Testis (tissue), 3 donors: ENCODE results near the gene NARS2. TPM values are rescaled to one million over a fixed set of nuclear protein-coding genes. Genes with fewer than 3 reads are reported as not detected.

Experiments
- DNase-seq: peaks from one replicate; pipeline ENCODE4 v3.0.0-alpha.2; 2019
- H3K27ac ChIP-seq, 2 donors: fragments of 200-600 bp; sonication (generic); one replicate each; pipeline ENCODE4 v1.5.1; 2019
- H3K27me3 ChIP-seq: fragments of 200-600 bp; sonication (generic); one replicate; pipeline ENCODE4 v1.5.1; 2019
- H3K36me3 ChIP-seq: fragments of 200-600 bp; sonication (generic); one replicate; pipeline ENCODE4 v1.5.1; 2017; ENCODE audit warnings: low read depth; ENCODE audit errors: missing control alignments
- H3K4me1 ChIP-seq: fragments of 200-600 bp; sonication (generic); one replicate; pipeline ENCODE4 v1.5.1; 2019
- H3K4me3 ChIP-seq, 2 donors: fragments of 200-600 bp; sonication (generic); one replicate each; pipeline ENCODE4 v1.5.1; 2017 to 2019
- H3K9me3 ChIP-seq: fragments of 200-600 bp; sonication (generic); one replicate; pipeline ENCODE4 v1.5.1; 2017
- POLR2A ChIP-seq: fragments of 450-650 bp; IDR thresholded peaks from one replicate; pipeline ENCODE4 v1.6.1; 2017; ENCODE audit warnings: antibody characterized with exemption, mild to moderate bottlenecking, moderate library complexity
- WGBS, 2 donors: methylation state at CpG; one replicate each; pipeline ENCODE4 v1.1.5; 2018; 5-methylcytosine and 5-hydroxymethylcytosine counted together
- intact Hi-C: fragments of 100-400 bp; cut with DNase I; formaldehyde crosslinking; loops from one replicate; pipeline ENCODE4 v1.15.1; 2023; ENCODE audit warnings: low total_unique reads
- polyA plus RNA-seq: library from polyadenylated mRNA; stranded (reverse); fragments of 350-450 nt; fragmentation: Illumina TruSeq; extraction: RNeasy Lipid Tissue Mini Kit (QIAGEN cat#74804); gene quantifications from one replicate; pipeline ENCODE4 v1.2.3, GENCODE V29; 2014; ENCODE audit warnings: low read depth, low replicate concordance; ENCODE audit not compliant: insufficient read depth
- total RNA-seq, 2 donors: library from RNA; depleted of rRNA; stranded (reverse); fragments of >200 nt; gene quantifications; one replicate each; pipeline ENCODE4 v1.2.3, GENCODE V29; 2016
- TF ChIP-seq, protein P1 (sequence below), 3 experiments: fragments of 450-650 bp in 2 of 3; fragments of 200-600 bp in 1 of 3; sonication (generic) in 1 of 3; IDR thresholded peaks; one replicate each; pipeline ENCODE4 v1.5.1; 2016 to 2019; ENCODE audit warnings: antibody characterized with exemption in 3 of 3, mild to moderate bottlenecking in 2 of 3, moderate library complexity in 1 of 3

Gene NARS2
- total and polyA plus RNA-seq, 3 donors from 2014 or later, result 9.8 to 22.6 (median 21.3) TPM

DNA sequence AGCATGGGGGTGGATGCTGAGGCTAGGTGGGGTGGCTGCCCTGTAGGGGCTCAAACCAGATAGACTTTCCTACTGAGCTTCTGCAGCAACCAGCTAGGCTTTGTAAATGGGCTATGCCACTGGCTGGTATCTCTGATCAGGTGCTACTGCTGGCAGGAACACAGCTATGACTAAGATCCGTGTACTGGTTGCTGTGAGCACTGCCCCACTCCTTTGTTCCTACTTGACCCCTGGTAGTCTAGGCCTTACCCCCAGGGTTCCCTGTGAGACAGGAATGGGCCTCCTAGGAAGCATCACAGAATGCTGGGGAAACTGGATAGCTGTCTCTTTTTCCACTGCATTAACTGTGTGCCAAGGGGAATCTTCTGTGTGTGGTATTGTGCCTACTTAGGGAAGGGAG, 98.6 kb downstream of the NARS2 start:
- H3K9me3 ChIP-seq, result no peaks in the 10 kb centered on the region
- H3K4me3 ChIP-seq, result no peak overlapping the region
- no peaks in the 10 kb centered on the region for H3K4me1 ChIP-seq
- no peak for DNase-seq
- 100% methylated on average over 1 of the region's 1 CpG; no CpG with 5 or more reads in 1 of the 2 donors for WGBS, 2 donors
- no peaks in the 10 kb centered on the region for H3K27me3 ChIP-seq
- TF ChIP-seq POLR2A, result no peak
- TF ChIP-seq, protein P1, sequence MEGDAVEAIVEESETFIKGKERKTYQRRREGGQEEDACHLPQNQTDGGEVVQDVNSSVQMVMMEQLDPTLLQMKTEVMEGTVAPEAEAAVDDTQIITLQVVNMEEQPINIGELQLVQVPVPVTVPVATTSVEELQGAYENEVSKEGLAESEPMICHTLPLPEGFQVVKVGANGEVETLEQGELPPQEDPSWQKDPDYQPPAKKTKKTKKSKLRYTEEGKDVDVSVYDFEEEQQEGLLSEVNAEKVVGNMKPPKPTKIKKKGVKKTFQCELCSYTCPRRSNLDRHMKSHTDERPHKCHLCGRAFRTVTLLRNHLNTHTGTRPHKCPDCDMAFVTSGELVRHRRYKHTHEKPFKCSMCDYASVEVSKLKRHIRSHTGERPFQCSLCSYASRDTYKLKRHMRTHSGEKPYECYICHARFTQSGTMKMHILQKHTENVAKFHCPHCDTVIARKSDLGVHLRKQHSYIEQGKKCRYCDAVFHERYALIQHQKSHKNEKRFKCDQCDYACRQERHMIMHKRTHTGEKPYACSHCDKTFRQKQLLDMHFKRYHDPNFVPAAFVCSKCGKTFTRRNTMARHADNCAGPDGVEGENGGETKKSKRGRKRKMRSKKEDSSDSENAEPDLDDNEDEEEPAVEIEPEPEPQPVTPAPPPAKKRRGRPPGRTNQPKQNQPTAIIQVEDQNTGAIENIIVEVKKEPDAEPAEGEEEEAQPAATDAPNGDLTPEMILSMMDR (IDR thresholded peaks at IDR 0.05), result no peak
- intact Hi-C loops, result no loop called here
- H3K36me3 ChIP-seq, result no peaks in the 10 kb centered on the region
- no peak overlapping the region for H3K27ac ChIP-seq

DNA sequence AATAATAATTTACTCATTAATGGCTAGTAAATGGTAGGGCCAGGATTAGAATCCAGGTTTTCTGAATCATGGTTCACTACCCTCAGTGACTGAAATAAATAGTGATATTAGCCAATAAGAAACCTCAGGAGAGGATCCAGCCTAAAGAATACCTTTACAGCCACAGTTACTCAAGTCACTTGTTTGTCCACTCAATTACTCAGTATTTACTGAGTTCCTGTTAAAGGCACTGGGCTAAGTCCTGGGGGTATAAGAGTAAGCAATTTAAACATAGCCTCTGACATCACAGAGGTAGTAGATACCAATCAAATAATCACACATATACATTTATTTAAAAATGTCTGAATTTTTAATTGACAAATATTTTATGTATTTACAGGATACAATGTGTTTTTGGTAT, 100.2 kb downstream of the NARS2 start:
- no peak for DNase-seq
- intact Hi-C loops, result no loop called here
- H3K27me3 ChIP-seq, result no peaks in the 10 kb centered on the region
- H3K27ac ChIP-seq, result no peak overlapping the region
- H3K4me3 ChIP-seq, result no peak overlapping the region
- H3K4me1 ChIP-seq, result no peaks in the 10 kb centered on the region
- no peaks in the 10 kb centered on the region for H3K9me3 ChIP-seq
- no peaks in the 10 kb centered on the region for H3K36me3 ChIP-seq
- no peak for TF ChIP-seq POLR2A
- TF ChIP-seq, protein P1 (IDR thresholded peaks at IDR 0.05), result no peak

DNA sequence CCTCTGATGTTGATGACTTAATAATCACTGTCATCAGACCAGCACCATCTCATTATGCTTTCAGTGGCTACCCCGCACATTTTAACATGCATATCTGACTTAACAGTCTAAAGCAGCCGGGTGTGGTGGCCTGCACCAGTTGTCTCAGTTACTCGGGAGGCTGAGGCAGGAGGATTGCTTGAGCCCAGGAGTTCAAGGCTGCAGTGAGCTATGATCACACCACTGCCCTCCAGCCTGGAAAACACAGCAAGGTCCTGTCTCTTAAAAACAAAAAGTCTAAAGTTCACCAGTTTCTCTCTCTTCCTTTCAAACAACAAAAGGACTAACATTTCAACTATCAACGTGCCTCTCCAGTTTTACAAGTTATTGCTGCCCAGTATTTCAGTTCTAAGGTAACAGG, 101.8 kb downstream of the NARS2 start:
- 94 to 99% methylated on average over 4 of the region's 4 CpGs for WGBS, 2 donors
- intact Hi-C loops, result no loop called here

DNA sequence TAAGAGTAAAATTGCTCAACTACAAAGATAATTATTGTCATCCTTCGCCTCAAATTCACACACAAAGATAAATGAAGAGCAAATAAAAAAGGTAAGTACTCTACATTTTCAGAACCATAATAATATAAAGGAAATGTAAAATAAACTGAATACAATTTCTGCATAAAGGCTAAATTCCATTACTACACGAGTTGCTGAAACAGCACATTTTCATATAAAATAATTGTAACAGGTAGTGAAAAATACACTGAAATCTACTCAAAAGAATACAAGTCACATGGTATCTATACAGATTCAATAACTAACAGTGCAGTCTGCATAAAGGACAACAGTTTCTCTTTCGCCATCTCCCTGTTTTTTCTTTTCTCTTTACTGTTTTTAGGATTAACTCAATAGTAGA, 102.3 kb downstream of the NARS2 start:
- no peak for TF ChIP-seq POLR2A
- TF ChIP-seq, protein P1 (IDR thresholded peaks at IDR 0.05), result no peak
- 92 to 94% methylated on average over 3 of the region's 3 CpGs for WGBS, 2 donors
- no peaks in the 10 kb centered on the region for H3K4me1 ChIP-seq
- intact Hi-C loops, result no loop called here
- H3K9me3 ChIP-seq, result no peaks in the 10 kb centered on the region
- H3K36me3 ChIP-seq, result no peaks in the 10 kb centered on the region
- no peaks in the 10 kb centered on the region for H3K27me3 ChIP-seq
- H3K27ac ChIP-seq, result no peak overlapping the region
- no peak overlapping the region for H3K4me3 ChIP-seq
- DNase-seq, result no peak

More for the DNA sequence above, 101.8 kb downstream of the NARS2 start:
- H3K4me1 ChIP-seq, result no peaks in the 10 kb centered on the region
- H3K27ac ChIP-seq, result no peak overlapping the region
- no peaks in the 10 kb centered on the region for H3K9me3 ChIP-seq
- TF ChIP-seq, protein P1 (IDR thresholded peaks at IDR 0.05), result no peak
- TF ChIP-seq POLR2A, result no peak
- no peaks in the 10 kb centered on the region for H3K36me3 ChIP-seq
- no peaks in the 10 kb centered on the region for H3K27me3 ChIP-seq
- H3K4me3 ChIP-seq, result no peak overlapping the region
- DNase-seq, result no peak

DNA sequence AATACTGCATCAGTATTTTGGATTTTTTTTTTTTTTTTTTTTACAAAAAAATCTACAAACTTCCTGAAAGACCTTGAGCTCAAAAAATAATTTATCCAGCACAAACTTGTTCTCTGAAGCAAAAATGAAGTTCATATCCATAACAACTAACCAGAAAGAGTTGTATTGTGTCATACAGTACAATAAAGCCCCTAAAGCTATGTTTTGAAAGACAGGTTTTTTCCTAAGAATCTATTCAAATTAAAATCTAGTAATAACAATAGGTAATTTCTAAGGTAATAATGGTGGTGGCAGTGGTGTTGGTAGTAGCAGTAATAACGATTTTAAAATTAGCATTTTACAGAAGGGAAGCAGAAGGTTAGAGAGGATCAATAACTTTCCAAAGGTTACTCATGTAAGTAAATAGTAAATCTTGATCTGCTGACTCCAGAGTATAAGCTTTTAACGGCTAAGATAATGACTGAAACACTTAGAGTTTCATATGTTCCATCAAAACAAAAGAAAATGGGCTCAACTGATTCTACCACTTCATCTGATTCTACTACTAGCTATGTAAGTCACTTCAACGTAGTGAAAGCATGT, 103.7 kb downstream of the NARS2 start:
- no peak for TF ChIP-seq POLR2A
- TF ChIP-seq, protein P1 (IDR thresholded peaks at IDR 0.05), result no peak
- WGBS, 2 donors, result 82 to 90% methylated on average over 3 of the region's 3 CpGs
- H3K4me3 ChIP-seq, result no peak overlapping the region

More for the DNA sequence above, 103.7 kb downstream of the NARS2 start:
- Histone ChIP-seq H3K27ac (no peak overlapping the region), H3K9me3 (no peaks in the 10 kb centered on the region), H3K4me1 (no peaks in the 10 kb centered on the region), H3K36me3 (no peaks in the 10 kb centered on the region), H3K27me3 (no peaks in the 10 kb centered on the region)
- no peak for DNase-seq
- intact Hi-C loops, result no loop called here
